Kidney epithelial cell (primary cell): Measurements from ENCODE around the gene GKN1. TPM values are rescaled to one million over a fixed set of nuclear protein-coding genes. Genes with fewer than 3 reads are reported as not detected.

Experiments used
- DNase-seq: peaks from one replicate; pipeline ENCODE4 v3.0.0-alpha.2; 2010; ENCODE audit warnings: low read depth
- H3K27me3 ChIP-seq: 2 replicates; pipeline ENCODE4 v1.6.0; 2011; ENCODE audit warnings: low read length; ENCODE audit not compliant: control insufficient read depth, insufficient read depth
- H3K36me3 ChIP-seq: 2 replicates; pipeline ENCODE4 v1.5.1; 2011; ENCODE audit warnings: low read length; ENCODE audit not compliant: control insufficient read depth, insufficient read depth
- H3K4me3 ChIP-seq: 2 replicates; pipeline ENCODE4 v1.5.1; 2011; ENCODE audit warnings: low read depth, mild to moderate bottlenecking, control low read depth, low read length
- total RNA-seq: library from RNA; depleted of rRNA; stranded (reverse); fragments of >200 nt; gene quantifications from 2 replicates; pipeline ENCODE4 v1.2.3, GENCODE V29; 2015
- TF ChIP-seq, protein P1 (sequence below): IDR thresholded peaks from 2 replicates; pipeline ENCODE4 v1.5.1; 2011; ENCODE audit warnings: mild to moderate bottlenecking, moderate library complexity, low read length, control low read depth, inconsistent platforms; ENCODE audit not compliant: insufficient read depth, poor library complexity, severe bottlenecking

The GKN1 gene
- total RNA-seq, 1 donor from 2014 or later: 0.25 TPM

- Histone ChIP-seq H3K36me3 (no peaks in the 10 kb centered on the region), H3K27me3 (no peaks in the 10 kb centered on the region), H3K4me3 (no peak overlapping the region)
- TF ChIP-seq, protein P1, sequence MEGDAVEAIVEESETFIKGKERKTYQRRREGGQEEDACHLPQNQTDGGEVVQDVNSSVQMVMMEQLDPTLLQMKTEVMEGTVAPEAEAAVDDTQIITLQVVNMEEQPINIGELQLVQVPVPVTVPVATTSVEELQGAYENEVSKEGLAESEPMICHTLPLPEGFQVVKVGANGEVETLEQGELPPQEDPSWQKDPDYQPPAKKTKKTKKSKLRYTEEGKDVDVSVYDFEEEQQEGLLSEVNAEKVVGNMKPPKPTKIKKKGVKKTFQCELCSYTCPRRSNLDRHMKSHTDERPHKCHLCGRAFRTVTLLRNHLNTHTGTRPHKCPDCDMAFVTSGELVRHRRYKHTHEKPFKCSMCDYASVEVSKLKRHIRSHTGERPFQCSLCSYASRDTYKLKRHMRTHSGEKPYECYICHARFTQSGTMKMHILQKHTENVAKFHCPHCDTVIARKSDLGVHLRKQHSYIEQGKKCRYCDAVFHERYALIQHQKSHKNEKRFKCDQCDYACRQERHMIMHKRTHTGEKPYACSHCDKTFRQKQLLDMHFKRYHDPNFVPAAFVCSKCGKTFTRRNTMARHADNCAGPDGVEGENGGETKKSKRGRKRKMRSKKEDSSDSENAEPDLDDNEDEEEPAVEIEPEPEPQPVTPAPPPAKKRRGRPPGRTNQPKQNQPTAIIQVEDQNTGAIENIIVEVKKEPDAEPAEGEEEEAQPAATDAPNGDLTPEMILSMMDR: no peak
- DNase-seq: no peak
Observed at GRCh38 chr2:69007603-69008002, 33.2 kb downstream of the GKN1 start.

DNA sequence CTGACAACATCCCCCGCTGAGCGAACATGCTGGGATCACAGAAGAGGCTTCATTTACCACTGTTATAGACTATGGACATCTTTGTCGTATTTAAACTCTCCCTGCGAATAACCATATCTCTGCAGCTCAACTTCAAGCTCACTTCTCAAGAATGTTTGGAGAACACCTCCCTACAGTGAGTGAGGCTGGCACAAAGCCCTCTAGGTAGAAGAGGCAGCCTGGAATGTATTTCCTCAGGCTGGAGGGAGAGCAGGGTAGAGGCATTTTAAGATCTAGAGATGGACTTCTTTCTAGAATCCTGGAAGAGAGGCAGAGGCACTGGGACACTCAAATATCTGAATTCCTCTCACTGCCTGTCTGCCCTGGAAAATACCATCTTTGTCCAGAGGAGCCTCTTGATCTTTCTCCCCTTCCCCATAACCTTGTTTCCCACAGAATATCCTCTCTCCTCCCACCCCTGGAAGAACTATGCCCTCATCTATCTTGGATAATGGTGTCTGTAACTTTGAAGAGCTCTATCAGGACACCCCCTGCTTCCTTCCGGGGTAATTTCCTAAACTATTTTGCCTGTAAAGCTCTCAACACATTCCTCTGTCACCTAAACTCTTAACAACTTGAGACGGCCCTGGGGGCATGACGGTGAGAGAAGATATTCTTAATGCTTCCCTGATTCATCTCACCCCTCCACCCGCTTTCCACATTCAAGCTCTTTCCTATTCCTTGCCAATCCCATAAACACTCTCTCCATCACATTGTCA is 36.2 kb downstream of the GKN1 start:
- Histone ChIP-seq H3K36me3 (no peaks in the 10 kb centered on the region), H3K27me3 (no peaks in the 10 kb centered on the region), H3K4me3 (no peak overlapping the region)
- DNase-seq: no peak
- TF ChIP-seq, protein P1: no peak

GRCh38 chr2:69011611-69012157 is 37.2 kb downstream of the GKN1 start:
- Histone ChIP-seq H3K27me3 (no peaks in the 10 kb centered on the region), H3K4me3 (no peak overlapping the region), H3K36me3 (no peaks in the 10 kb centered on the region)
- TF ChIP-seq, protein P1: no peak
- DNase-seq: no peak

- no peaks in the 10 kb centered on the region for H3K27me3 ChIP-seq
- no peak for DNase-seq
- TF ChIP-seq, protein P1: peak; percentile 80
- peak overlapping the region; percentile 78 for H3K4me3 ChIP-seq
- no peaks in the 10 kb centered on the region for H3K36me3 ChIP-seq
Observed at GRCh38 chr2:69012310-69013141, 38.1 kb downstream of the GKN1 start.

GRCh38 chr2:69013142-69013839 is 38.9 kb downstream of the GKN1 start, which contains the start of gene ANTXR1:
TSS of gene ANTXR1 (plus strand) at chr2:69013179. CDS start at chr2:69013500, 321 bp downstream.
- Histone ChIP-seq H3K27me3 (no peaks in the 10 kb centered on the region), H3K4me3 (peak within 1 kb of the TSS; percentile 78), H3K36me3 (no peaks in the 10 kb centered on the region)
- TF ChIP-seq, protein P1: no peak
- no peak for DNase-seq
